ENCODE data around the gene CAV1.

CAV1 gene

DNA sequence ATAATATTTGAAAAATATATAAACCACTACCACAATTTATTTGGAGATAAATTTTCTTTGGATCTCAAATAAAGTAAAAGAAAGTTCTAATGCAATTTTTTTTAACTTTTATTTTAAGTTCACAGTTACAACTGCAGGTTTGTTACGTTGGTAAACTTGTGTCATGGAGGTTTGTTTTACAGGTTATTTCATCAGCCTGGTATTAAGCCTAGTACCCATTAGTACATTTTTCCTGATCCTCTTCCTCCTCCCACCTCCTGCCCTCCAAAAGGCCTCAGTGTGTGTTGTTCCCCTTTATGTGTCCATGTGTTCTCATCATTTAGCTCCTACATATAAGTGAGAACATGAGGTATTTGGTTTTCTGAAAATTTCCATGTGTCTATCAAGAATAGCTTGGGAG lies 54.5 kb downstream of the CAV1 start:
- H2BK5ac ChIP-seq (ENCODE audit: low read depth, low read length, poor library complexity, severe bottlenecking): no peak overlapping the region
- no peak overlapping the region for H2AK5ac ChIP-seq (ENCODE audit: low read length, severe bottlenecking)
- H3K4me2 ChIP-seq (ENCODE audit: low read length, poor library complexity, severe bottlenecking): no peak overlapping the region
- no peak overlapping the region for H2BK15ac ChIP-seq (ENCODE audit: low read depth, poor library complexity, severe bottlenecking)
- H3K36me3 ChIP-seq (ENCODE audit: control insufficient read depth in 1 of 2, insufficient read depth in 2 of 2, low read depth in 1 of 2, low read length in 2 of 2): no peaks in the 10 kb centered on the region
- no peak overlapping the region for H3K4me3 ChIP-seq (ENCODE audit: insufficient read depth in 1 of 2, low read depth in 1 of 2, low read length in 2 of 2)
- H2BK120ac ChIP-seq (ENCODE audit: low read depth, low read length): no peak overlapping the region
- H3K4ac ChIP-seq (ENCODE audit: low read depth in 1 of 2, low read length in 2 of 2): no peak overlapping the region
- H3K14ac ChIP-seq (ENCODE audit: low read length in 2 of 2): no peak overlapping the region
- H4K8ac ChIP-seq (ENCODE audit: low read length): no peak overlapping the region
- H3K23ac ChIP-seq (ENCODE audit: low read length in 2 of 2): no peak overlapping the region
- H3K9me3 ChIP-seq (ENCODE audit: control insufficient read depth, low read length): peaks cover 4% of the 10 kb centered on the region
- H3K9ac ChIP-seq (ENCODE audit: low read length): no peak overlapping the region
- no peaks in the 10 kb centered on the region for H3K27me3 ChIP-seq (ENCODE audit: control insufficient read depth in 1 of 2, insufficient read depth in 1 of 2, low read length in 2 of 2)
- no peak overlapping the region for H2BK12ac ChIP-seq (ENCODE audit: low read length in 2 of 2)
- H4K91ac ChIP-seq (ENCODE audit: low read length): no peak overlapping the region
- no peaks in the 10 kb centered on the region for H3K79me1 ChIP-seq (replicated peaks; ENCODE audit: low read length, poor library complexity, severe bottlenecking)
- no CpG with 5 or more reads among the region's 1 CpG for WGBS
- no peak overlapping the region for H3K18ac ChIP-seq (ENCODE audit: low read depth in 1 of 2, low read length in 2 of 2)
- H2AFZ ChIP-seq (ENCODE audit: low read depth, low read length): no peak overlapping the region
- H3K4me1 ChIP-seq (ENCODE audit: control insufficient read depth, insufficient read depth, low read depth, low read length): peaks cover 7% of the 10 kb centered on the region
- DNase-seq: no peak
- no peak overlapping the region for H3K27ac ChIP-seq (ENCODE audit: low read length, poor library complexity, severe bottlenecking)

- H3K23ac ChIP-seq (ENCODE audit: low read length in 2 of 2): no peak overlapping the region
- WGBS: 99% methylated on average over 2 of the region's 2 CpGs
- DNase-seq: no peak
- no peaks in the 10 kb centered on the region for H3K27me3 ChIP-seq (ENCODE audit: control insufficient read depth in 1 of 2, insufficient read depth in 1 of 2, low read length in 2 of 2)
- no peak overlapping the region for H2AFZ ChIP-seq (ENCODE audit: low read depth, low read length)
- H4K91ac ChIP-seq (ENCODE audit: low read length): no peak overlapping the region
- peaks cover 4% of the 10 kb centered on the region for H3K9me3 ChIP-seq (ENCODE audit: control insufficient read depth, low read length)
- no peak overlapping the region for H3K14ac ChIP-seq (ENCODE audit: low read length in 2 of 2)
- no peak overlapping the region for H3K4me2 ChIP-seq (ENCODE audit: low read length, poor library complexity, severe bottlenecking)
- H3K4ac ChIP-seq (ENCODE audit: low read depth in 1 of 2, low read length in 2 of 2): no peak overlapping the region
- H3K4me3 ChIP-seq (ENCODE audit: insufficient read depth in 1 of 2, low read depth in 1 of 2, low read length in 2 of 2): no peak overlapping the region
- H3K27ac ChIP-seq (ENCODE audit: low read length, poor library complexity, severe bottlenecking): no peak overlapping the region
- no peaks in the 10 kb centered on the region for H3K36me3 ChIP-seq (ENCODE audit: control insufficient read depth in 1 of 2, insufficient read depth in 2 of 2, low read depth in 1 of 2, low read length in 2 of 2)
- H2BK120ac ChIP-seq (ENCODE audit: low read depth, low read length): no peak overlapping the region
- no peak overlapping the region for H2BK12ac ChIP-seq (ENCODE audit: low read length in 2 of 2)
- no peak overlapping the region for H4K8ac ChIP-seq (ENCODE audit: low read length)
- no peak overlapping the region for H3K18ac ChIP-seq (ENCODE audit: low read depth in 1 of 2, low read length in 2 of 2)
- no peak overlapping the region for H2BK5ac ChIP-seq (ENCODE audit: low read depth, low read length, poor library complexity, severe bottlenecking)
- H3K9ac ChIP-seq (ENCODE audit: low read length): no peak overlapping the region
- no peak overlapping the region for H2AK5ac ChIP-seq (ENCODE audit: low read length, severe bottlenecking)
- H2BK15ac ChIP-seq (ENCODE audit: low read depth, poor library complexity, severe bottlenecking): no peak overlapping the region
- H3K4me1 ChIP-seq (ENCODE audit: control insufficient read depth, insufficient read depth, low read depth, low read length): peaks cover 7% of the 10 kb centered on the region
- H3K79me1 ChIP-seq (replicated peaks; ENCODE audit: low read length, poor library complexity, severe bottlenecking): no peaks in the 10 kb centered on the region
Observed at GRCh38 chr7:116579835-116580234, 55.0 kb downstream of the CAV1 start.

- Histone ChIP-seq H3K4me2 (ENCODE audit: low read length, poor library complexity, severe bottlenecking) (no peak overlapping the region), H2BK12ac (ENCODE audit: low read length in 2 of 2) (peak overlapping the region in 1 of 2 experiments; percentile 98), H3K4me3 (ENCODE audit: insufficient read depth in 1 of 2, low read depth in 1 of 2, low read length in 2 of 2) (peak overlapping the region in 1 of 2 experiments; percentile 44), H3K9ac (ENCODE audit: low read length) (peak overlapping the region; percentile 82), H3K14ac (ENCODE audit: low read length in 2 of 2) (no peak overlapping the region), H3K4me1 (ENCODE audit: control insufficient read depth, insufficient read depth, low read depth, low read length) (peaks cover 3% of the 10 kb centered on the region), H4K91ac (ENCODE audit: low read length) (peak overlapping the region; percentile 2), H3K27me3 (ENCODE audit: control insufficient read depth in 1 of 2, insufficient read depth in 1 of 2, low read length in 2 of 2) (no peaks in the 10 kb centered on the region), H4K8ac (ENCODE audit: low read length) (peak overlapping the region; percentile 72), H2BK5ac (ENCODE audit: low read depth, low read length, poor library complexity, severe bottlenecking) (no peak overlapping the region), H2AK5ac (ENCODE audit: low read length, severe bottlenecking) (no peak overlapping the region), H3K23ac (ENCODE audit: low read length in 2 of 2) (no peak overlapping the region), H3K4ac (ENCODE audit: low read depth in 1 of 2, low read length in 2 of 2) (peak overlapping the region; percentile 39 to 83), H2BK120ac (ENCODE audit: low read depth, low read length) (no peak overlapping the region), H3K18ac (ENCODE audit: low read depth in 1 of 2, low read length in 2 of 2) (peak overlapping the region; percentile 64 to 85), H3K79me1 (replicated peaks; ENCODE audit: low read length, poor library complexity, severe bottlenecking) (no peaks in the 10 kb centered on the region), H2AFZ (ENCODE audit: low read depth, low read length) (no peak overlapping the region), H2BK15ac (ENCODE audit: low read depth, poor library complexity, severe bottlenecking) (no peak overlapping the region), H3K27ac (ENCODE audit: low read length, poor library complexity, severe bottlenecking) (no peak overlapping the region), H3K36me3 (ENCODE audit: control insufficient read depth in 1 of 2, insufficient read depth in 2 of 2, low read depth in 1 of 2, low read length in 2 of 2) (no peaks in the 10 kb centered on the region), H3K9me3 (ENCODE audit: control insufficient read depth, low read length) (peaks cover 4% of the 10 kb centered on the region)
- peak; percentile 93 for DNase-seq
- 25% methylated on average over 4 of the region's 4 CpGs for WGBS
Observed at GRCh38 chr7:116582164-116582732, 57.4 kb downstream of the CAV1 start.

DNA sequence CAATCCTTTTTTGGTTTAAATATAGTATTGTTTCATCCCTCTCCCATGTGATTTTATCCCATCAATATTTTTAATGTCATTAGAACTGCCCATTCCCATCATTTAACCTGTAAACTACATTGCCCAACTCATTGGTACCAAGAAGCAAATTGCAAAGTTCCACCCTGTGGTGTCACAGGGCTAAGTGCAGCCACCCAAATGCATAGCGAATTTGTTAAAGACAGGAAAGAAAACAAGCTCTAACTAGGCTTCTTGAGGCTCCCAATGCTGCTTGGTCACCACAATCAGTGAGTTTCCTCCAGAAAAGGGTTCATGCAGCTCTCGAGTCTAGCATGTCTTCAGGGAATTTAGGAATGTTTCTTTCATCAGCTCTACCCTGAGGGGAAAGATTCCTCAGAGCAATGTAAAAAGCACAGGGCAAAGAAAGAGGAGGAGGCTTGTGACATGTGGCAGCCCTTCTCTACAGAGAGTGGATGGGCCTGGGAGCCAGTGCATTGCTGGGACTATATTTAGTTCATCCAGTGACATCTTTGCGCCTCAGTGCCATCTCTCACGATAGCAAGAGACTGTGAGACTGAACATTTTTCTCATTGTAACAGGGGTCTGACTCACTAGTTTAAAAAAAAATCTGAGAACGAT lies 58.1 kb downstream of the CAV1 start:
- H2BK12ac ChIP-seq (ENCODE audit: low read length in 2 of 2): peak overlapping the region; percentile 35 to 66
- no peak overlapping the region for H4K91ac ChIP-seq (ENCODE audit: low read length)

More for the DNA sequence above, 58.1 kb downstream of the CAV1 start:
- Histone ChIP-seq H3K23ac (ENCODE audit: low read length in 2 of 2) (no peak overlapping the region), H3K79me1 (replicated peaks; ENCODE audit: low read length, poor library complexity, severe bottlenecking) (no peaks in the 10 kb centered on the region), H2BK15ac (ENCODE audit: low read depth, poor library complexity, severe bottlenecking) (no peak overlapping the region), H3K18ac (ENCODE audit: low read depth in 1 of 2, low read length in 2 of 2) (peak overlapping the region in 1 of 2 experiments; percentile 3), H3K36me3 (ENCODE audit: control insufficient read depth in 1 of 2, insufficient read depth in 2 of 2, low read depth in 1 of 2, low read length in 2 of 2) (no peaks in the 10 kb centered on the region), H3K4me1 (ENCODE audit: control insufficient read depth, insufficient read depth, low read depth, low read length) (peaks cover 3% of the 10 kb centered on the region), H3K4ac (ENCODE audit: low read depth in 1 of 2, low read length in 2 of 2) (peak overlapping the region in 1 of 2 experiments; percentile 1), H3K9ac (ENCODE audit: low read length) (peak overlapping the region; percentile 82), H2AK5ac (ENCODE audit: low read length, severe bottlenecking) (no peak overlapping the region), H3K9me3 (ENCODE audit: control insufficient read depth, low read length) (peaks cover 4% of the 10 kb centered on the region), H3K27me3 (ENCODE audit: control insufficient read depth in 1 of 2, insufficient read depth in 1 of 2, low read length in 2 of 2) (no peaks in the 10 kb centered on the region), H2BK120ac (ENCODE audit: low read depth, low read length) (no peak overlapping the region), H2AFZ (ENCODE audit: low read depth, low read length) (no peak overlapping the region), H2BK5ac (ENCODE audit: low read depth, low read length, poor library complexity, severe bottlenecking) (no peak overlapping the region), H3K14ac (ENCODE audit: low read length in 2 of 2) (no peak overlapping the region), H4K8ac (ENCODE audit: low read length) (no peak overlapping the region), H3K27ac (ENCODE audit: low read length, poor library complexity, severe bottlenecking) (peak overlapping the region; percentile 34), H3K4me3 (ENCODE audit: insufficient read depth in 1 of 2, low read depth in 1 of 2, low read length in 2 of 2) (peak overlapping the region in 1 of 2 experiments; percentile 44), H3K4me2 (ENCODE audit: low read length, poor library complexity, severe bottlenecking) (no peak overlapping the region)
- peak; percentile 96 for DNase-seq
- 35% methylated on average over 5 of the region's 5 CpGs for WGBS

Measured in mesenchymal stem cell (in vitro differentiated cells and primary cell).